Parathyroid adenoma (tissue), 2 donors: ENCODE results near the gene CIRBP.
A peak's percentile ranks its signal among the peaks of the same experiment; 100 is the strongest.

Experiments used
- H2AFZ ChIP-seq: fragments of 300-600 bp; sonication (generic); one replicate; pipeline ENCODE4 v1.7.0; 2017; ENCODE audit warnings: antibody characterized with exemption, mild to moderate bottlenecking
- H3K27ac ChIP-seq: fragments of 300-600 bp; sonication (generic); one replicate; pipeline ENCODE4 v1.7.0; 2017
- H3K27me3 ChIP-seq: fragments of 300-600 bp; sonication (generic); one replicate; pipeline ENCODE4 v1.7.0; 2017; ENCODE audit warnings: low read length; ENCODE audit not compliant: control insufficient read depth, insufficient read depth
- H3K36me3 ChIP-seq: fragments of 300-600 bp; sonication (generic); one replicate; pipeline ENCODE4 v1.7.0; 2017; ENCODE audit warnings: low read length; ENCODE audit not compliant: control insufficient read depth, insufficient read depth
- H3K4me1 ChIP-seq: fragments of 300-600 bp; sonication (generic); one replicate; pipeline ENCODE4 v1.7.0; 2017; ENCODE audit warnings: control low read depth
- H3K4me2 ChIP-seq: fragments of 300-600 bp; sonication (generic); one replicate; pipeline ENCODE4 v1.7.0; 2017; ENCODE audit warnings: low read length
- H3K4me3 ChIP-seq: fragments of 300-600 bp; sonication (generic); one replicate; pipeline ENCODE4 v1.7.0; 2017; ENCODE audit warnings: low read depth, low read length
- H3K79me2 ChIP-seq: fragments of 300-600 bp; sonication (generic); one replicate; pipeline ENCODE4 v1.7.0; 2017; ENCODE audit warnings: control low read depth
- H3K9ac ChIP-seq: fragments of 300-600 bp; sonication (generic); one replicate; pipeline ENCODE4 v1.7.0; 2017; ENCODE audit warnings: mild to moderate bottlenecking
- H3K9me3 ChIP-seq: fragments of 300-600 bp; sonication (generic); one replicate; pipeline ENCODE4 v1.7.0; 2017; ENCODE audit warnings: low read length; ENCODE audit not compliant: control insufficient read depth
- CTCF ChIP-seq: fragments of 300-600 bp; sonication (generic); IDR thresholded peaks from one replicate; pipeline ENCODE4 v1.7.0; 2017; ENCODE audit warnings: antibody characterized with exemption, mild to moderate bottlenecking
- donor health status: primary hyperparathyroidism.

The CIRBP gene

GRCh38 chr19:1265615-1266128, 3.5 kb upstream of the CIRBP start:
- Histone ChIP-seq H3K79me2 (peaks cover 8% of the 10 kb centered on the region), H3K4me1 (peaks cover 52% of the 10 kb centered on the region), H3K4me3 (peak overlapping the region; percentile 72), H3K27ac (peak overlapping the region; percentile 76), H3K27me3 (no peaks in the 10 kb centered on the region), H2AFZ (no peak overlapping the region), H3K4me2 (peak overlapping the region; percentile 87), H3K9me3 (no peaks in the 10 kb centered on the region), H3K36me3 (no peaks in the 10 kb centered on the region), H3K9ac (no peak overlapping the region)
- no peak for TF ChIP-seq CTCF

DNA sequence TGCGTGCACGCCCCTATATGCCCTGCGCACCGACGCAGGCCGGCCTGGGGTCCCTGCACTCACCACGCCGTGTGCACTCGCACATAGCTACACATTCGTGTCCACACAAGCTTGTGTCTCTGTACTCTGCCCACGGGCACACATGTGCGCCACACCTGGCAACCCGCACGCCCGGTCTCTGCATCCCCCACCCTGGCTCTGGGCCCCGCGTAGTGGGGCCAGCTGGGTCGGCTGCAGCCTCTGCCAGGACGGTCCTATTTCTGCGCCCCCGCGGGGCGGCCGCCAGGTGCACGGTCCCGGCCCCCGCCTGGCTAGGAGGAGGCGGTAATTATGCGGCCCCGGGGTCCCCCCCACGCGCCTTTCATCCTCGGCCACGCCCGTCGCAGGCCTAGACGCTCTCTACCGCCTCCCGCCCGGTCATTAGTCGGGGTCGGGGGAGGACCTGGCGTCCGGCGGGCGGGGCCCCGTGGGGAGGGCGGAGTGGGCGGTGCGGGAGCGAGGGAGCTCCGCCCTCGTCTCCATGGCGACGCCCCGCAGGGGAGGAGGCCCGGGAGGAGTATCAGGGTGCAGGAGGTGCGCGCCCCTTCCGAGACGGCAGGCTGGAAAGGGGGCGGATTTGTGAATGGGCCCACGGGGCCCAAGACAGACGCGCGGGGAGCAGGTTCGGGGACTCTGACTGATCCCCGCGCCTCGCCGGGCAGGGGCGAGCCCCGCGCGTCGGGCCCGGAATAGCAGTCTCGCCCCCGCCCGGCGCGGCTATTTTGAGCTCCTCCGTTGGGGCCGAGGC, 2.8 kb upstream of the CIRBP start:
- Histone ChIP-seq H3K9me3 (no peaks in the 10 kb centered on the region), H3K4me2 (peak overlapping the region; percentile 87), H3K36me3 (no peaks in the 10 kb centered on the region), H3K4me3 (peak overlapping the region; percentile 72), H3K9ac (no peak overlapping the region), H3K79me2 (peaks cover 14% of the 10 kb centered on the region), H3K27me3 (no peaks in the 10 kb centered on the region), H3K4me1 (peaks cover 58% of the 10 kb centered on the region), H3K27ac (peak overlapping the region; percentile 76), H2AFZ (peak overlapping the region; percentile 87)
- no peak for TF ChIP-seq CTCF

GRCh38 chr19:1266916-1267476, 2.1 kb upstream of the CIRBP start:
- Histone ChIP-seq H3K36me3 (no peaks in the 10 kb centered on the region), H3K4me2 (peak overlapping the region; percentile 87), H3K9me3 (no peaks in the 10 kb centered on the region), H2AFZ (peak overlapping the region; percentile 87), H3K27me3 (no peaks in the 10 kb centered on the region), H3K9ac (no peak overlapping the region), H3K27ac (peak overlapping the region; percentile 76), H3K79me2 (peaks cover 21% of the 10 kb centered on the region), H3K4me1 (peaks cover 59% of the 10 kb centered on the region), H3K4me3 (peak overlapping the region; percentile 72)
- TF ChIP-seq CTCF = peak; percentile 98

GRCh38 chr19:1267477-1268225, 1.5 kb upstream of the CIRBP start:
- Histone ChIP-seq H3K27ac (no peak overlapping the region), H3K36me3 (no peaks in the 10 kb centered on the region), H3K27me3 (no peaks in the 10 kb centered on the region), H2AFZ (no peak overlapping the region), H3K4me3 (peak overlapping the region; percentile 27), H3K9me3 (no peaks in the 10 kb centered on the region), H3K79me2 (peaks cover 25% of the 10 kb centered on the region), H3K4me1 (peaks cover 54% of the 10 kb centered on the region), H3K9ac (no peak overlapping the region), H3K4me2 (peak overlapping the region; percentile 87)
- TF ChIP-seq CTCF = no peak
